ENCODE data around the gene GRIA4. TPM values are rescaled to one million over a fixed set of nuclear protein-coding genes. Genes with fewer than 3 reads are reported as not detected.
A peak's percentile ranks its signal among the peaks of the same experiment; 100 is the strongest.
"Not testable (repeated sequence)": the region's sequence is repeated elsewhere in the genome, so short reads cannot be mapped to it uniquely, and the experiment has no call there.

Gene GRIA4
- total RNA-seq, 1 donor from 2014 or later, result not detected

DNA sequence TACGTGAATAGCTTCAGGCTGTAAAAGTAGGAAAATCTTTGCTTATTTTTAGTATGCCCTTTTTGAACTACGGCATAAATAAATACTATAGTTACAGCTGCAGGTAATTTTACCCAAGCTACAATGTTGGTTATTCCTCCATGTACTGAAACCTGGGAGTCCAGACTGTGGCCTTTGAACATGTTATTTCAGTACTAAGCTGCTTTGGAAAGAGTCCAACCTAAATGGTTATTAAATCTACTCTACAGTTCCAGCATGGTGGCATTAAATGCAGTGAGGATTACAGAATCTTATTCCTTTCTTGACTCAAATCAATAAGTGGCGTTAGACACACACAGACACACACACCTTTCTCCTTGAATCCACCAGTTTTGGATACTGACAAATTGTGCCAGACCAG lies 247.1 kb downstream of the GRIA4 start:
- DNase-seq (ENCODE audit: low spot score) (no peak), ATAC-seq (no peak)

DNA sequence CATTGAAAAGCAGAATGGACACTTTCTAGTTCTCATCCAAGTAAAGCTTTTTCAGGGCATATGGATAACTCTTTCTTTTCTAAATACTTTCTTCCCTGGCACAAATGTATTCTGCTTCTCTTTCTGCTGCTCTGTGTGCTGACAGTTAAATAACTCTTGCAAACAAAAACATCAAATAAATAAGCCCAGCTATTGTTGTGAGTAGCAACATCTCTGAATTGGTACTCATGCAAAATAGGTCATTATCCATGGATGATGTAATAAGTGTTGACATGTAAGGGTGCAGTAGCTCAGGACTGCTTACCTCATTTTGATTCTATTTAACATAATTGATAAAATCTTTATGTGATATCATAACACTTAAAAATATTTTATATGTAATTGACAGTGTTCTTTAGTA lies 247.9 kb downstream of the GRIA4 start:
- DNase-seq (ENCODE audit: low spot score) (no peak), ATAC-seq (no peak)

- DNase-seq (ENCODE audit: low spot score), result no peak
- no peak for ATAC-seq
Observed at GRCh38 chr11:105858841-105859240, 249.0 kb downstream of the GRIA4 start.

DNA sequence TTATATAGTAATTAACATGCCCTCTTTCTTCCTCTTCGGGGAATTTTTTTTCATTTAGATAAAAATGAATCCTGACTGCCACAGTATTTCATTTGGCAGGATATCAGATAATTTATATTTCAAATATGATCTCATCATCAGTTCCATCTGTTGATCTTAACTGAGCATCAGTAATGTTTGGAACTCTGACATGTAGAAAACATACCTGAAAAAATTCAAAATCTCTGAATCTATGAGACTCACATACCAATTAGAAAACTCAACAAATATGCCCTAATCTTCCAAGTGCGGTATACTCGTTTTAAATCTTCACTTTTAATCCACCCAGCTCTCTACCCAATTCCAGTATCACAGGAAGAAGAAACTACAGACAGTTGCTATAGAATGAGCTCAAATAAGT lies 250.2 kb downstream of the GRIA4 start:
- no peak for ATAC-seq
- no peak for DNase-seq (ENCODE audit: low spot score)

DNA sequence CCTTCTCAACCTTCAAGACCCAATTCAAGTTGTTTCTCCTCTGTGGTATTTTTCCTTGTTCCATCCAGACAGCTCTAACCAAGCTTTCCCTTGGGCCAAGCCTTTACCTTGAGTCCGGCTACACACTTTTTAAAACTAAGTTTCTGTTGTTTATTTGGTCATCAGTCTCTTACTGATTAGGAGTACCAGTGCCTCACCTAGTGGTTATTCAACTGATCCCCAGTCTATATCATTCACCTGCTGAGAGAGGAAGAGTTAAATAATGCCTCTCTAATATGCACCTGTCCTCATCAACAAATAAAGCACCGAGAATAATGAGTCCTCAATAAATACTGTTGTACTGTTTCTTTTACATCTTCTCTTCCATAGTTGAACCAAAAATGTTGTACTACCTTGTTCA lies 251.4 kb downstream of the GRIA4 start:
- no peak for ATAC-seq
- DNase-seq (ENCODE audit: low spot score), result no peak

DNA sequence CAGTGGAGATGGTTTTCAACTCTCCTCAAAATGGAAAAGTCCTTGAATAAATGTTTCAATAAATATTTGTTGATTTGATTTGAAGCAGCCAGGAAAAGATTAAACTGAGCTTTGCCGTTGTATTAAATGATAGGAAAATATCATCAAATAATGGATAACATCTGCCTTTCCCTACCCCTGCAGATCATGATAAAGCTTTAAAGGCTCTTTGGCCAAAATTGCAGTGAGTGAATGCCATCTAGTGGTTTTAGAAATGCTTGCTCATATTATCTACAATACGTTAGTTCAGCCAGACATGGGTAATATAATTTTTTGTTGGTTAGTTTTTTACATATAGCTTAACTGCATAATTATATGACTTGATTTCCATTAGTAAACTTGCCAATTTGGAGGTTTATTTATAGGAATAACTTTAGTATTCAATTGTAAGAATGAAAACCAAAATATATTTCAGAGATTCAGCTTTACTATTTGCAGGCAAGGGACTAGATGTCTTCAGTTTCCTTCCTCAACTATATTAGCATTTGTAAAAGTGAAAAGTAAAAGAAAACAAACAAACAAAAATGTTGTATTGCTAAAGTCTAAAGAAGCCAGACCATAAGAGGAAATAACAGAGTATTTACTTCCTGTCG lies 253.0 kb downstream of the GRIA4 start:
- ATAC-seq (peak; percentile 72), DNase-seq (ENCODE audit: low spot score) (no peak)

DNA sequence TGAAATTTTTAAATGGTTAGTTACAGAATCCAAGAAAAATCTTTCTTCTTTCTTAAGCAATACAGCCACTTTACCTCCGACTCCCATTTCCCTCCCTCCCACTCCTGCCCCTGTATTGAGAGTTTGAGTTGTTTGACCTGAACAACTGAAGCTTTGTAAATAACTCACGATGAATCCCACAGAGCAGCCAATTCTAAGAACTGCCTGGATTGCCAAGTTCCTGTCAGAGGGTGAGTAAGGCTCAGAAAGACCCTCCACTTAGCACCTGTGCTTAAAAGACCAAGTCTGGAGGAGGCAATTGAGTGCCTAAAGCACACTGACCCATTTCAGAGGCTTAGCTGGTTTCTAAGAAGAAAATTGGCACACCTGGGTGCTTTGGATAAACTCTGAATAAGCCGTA lies 253.7 kb downstream of the GRIA4 start:
- DNase-seq (ENCODE audit: low spot score), result no peak
- ATAC-seq, result no peak

DNA sequence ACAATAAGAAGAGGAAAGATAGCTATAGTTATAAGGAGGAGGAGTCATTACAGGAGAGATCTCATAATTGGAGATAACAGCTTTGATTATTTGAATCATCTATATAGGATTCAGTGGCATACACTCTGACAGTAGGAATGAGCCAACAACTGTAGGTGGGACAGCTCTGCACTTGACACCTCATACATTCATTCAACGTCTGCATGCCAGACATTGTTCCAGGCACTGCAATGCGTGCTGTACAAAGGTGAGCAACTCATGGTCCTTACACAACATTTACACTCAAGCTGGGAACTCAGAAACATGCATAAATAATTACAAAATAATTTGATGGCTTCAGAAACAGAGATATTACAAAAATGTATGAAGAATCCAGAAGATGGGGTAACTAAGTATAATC lies 257.9 kb downstream of the GRIA4 start:
- no peak for DNase-seq (ENCODE audit: low spot score)
- no peak for ATAC-seq

DNA sequence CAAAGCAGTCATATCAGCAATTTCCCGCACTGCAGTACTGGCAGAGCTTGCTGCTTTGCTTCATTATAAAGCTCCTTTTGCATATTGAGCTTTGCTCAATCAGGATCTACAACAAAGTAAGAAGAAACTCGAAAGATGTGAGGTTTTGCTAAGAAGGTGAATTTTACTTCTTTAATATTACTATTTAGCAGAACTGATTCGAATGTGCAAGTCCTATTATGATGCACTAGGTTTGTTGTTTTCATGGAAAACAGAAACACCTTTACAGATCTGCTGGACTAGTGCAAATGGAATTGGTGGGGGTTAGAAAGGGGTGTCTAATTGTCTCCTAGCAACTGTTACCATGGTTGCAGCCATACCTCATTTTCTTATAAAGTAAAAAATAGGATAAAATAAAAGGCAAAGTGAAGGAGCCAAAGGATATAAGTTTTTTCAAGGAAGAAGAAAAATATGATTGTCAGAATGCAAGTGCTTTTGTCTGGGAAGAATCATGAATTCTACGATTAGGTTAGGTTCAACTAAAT lies 259.0 kb downstream of the GRIA4 start:
- ATAC-seq, result no peak

GRCh38 chr11:105870516-105871113 lies 260.7 kb downstream of the GRIA4 start:
- no peak for ATAC-seq

More for the DNA sequence above, 259.0 kb downstream of the GRIA4 start:
- no peak for DNase-seq (ENCODE audit: low spot score)

GRCh38 chr11:105878510-105878909 lies 268.6 kb downstream of the GRIA4 start:
- ATAC-seq (no peak), DNase-seq (ENCODE audit: low spot score) (no peak)

More at GRCh38 chr11:105870516-105871113, 260.7 kb downstream of the GRIA4 start:
- DNase-seq (ENCODE audit: low spot score), result no peak

DNA sequence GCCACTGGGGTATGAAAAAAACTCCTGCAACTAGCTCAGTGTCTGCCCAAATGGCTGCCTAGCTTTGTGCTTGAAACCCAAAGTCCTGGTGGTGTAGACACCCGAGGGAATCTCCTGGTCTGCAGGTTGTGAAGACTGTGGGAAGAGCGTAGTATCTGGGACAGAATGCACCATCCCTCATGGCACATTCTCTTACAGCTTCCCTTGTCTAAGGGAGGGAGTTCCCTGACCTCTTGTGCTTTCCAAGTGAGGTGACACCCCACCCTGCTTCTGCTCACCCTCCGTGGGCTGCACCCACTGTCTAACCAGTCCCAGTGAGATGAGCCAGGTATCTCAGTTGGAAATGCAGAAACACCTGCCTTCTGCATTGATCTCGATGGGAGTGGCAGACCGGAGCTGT lies 269.1 kb downstream of the GRIA4 start:
- not testable (repeated sequence) for DNase-seq (ENCODE audit: low spot score); ATAC-seq

- DNase-seq (ENCODE audit: low spot score) (no peak), ATAC-seq (no peak)
Observed at GRCh38 chr11:105881027-105881426, 271.2 kb downstream of the GRIA4 start.

DNA sequence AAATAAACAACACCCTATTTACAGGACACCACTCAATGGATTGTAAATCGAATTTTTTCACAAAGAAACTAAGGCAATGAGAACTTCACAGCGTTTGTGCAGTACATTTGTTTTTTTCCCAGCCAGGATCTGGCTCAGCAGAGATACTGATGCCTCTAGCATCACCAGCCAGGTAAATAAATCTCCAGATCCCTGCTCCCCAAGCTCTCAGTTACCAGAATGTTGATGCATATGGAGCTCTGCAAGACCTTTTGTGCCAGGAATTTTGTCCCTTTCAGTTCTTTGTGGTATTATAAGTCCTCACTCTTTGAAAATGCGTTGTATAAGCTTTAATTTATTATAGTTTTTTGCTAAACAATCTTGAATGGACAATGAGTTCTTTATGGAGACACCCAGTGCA lies 274.6 kb downstream of the GRIA4 start:
- no peak for DNase-seq (ENCODE audit: low spot score)

DNA sequence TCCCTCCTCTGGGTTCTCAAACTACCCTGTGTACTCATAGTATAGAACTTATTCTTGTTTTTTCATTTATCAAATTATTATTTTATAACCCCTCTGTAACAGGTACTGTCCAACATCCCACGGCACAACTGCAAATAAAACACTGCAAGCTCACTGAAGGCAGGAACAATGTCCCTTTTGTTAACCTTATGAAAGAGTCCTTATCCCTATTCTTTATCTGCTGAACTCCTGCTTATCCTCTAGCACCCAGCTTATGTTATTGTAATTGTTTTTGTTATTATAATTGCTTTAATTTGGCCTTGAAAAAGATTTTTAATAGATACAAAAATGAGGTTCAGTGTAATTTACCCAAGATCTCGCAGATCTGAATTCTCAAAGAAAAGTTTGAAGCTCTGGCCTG lies 281.8 kb downstream of the GRIA4 start:
- DNase-seq (ENCODE audit: low spot score), result no peak
- ATAC-seq, result no peak

More for the DNA sequence above, 274.6 kb downstream of the GRIA4 start:
- ATAC-seq, result no peak

DNA sequence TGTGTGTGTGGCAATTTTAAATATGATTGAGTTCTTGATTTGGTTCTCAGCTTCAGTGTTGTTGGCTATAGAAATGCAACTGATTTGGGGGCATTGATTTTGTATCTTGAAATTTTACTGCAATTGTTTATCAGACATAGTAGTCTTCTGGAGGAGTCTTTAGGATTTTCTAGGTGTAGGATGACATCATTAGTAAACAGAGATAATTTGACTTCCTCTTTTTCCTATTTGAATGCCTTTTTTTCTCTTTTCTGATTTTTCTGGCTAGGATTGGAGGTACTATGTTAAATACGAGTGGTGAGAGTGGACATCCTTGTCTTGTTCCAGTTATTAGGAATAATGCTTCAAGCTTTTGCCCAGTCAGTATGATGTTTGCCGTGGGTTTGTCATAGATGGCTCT lies 287.3 kb downstream of the GRIA4 start:
- DNase-seq (ENCODE audit: low spot score) (no peak), ATAC-seq (no peak)

DNA sequence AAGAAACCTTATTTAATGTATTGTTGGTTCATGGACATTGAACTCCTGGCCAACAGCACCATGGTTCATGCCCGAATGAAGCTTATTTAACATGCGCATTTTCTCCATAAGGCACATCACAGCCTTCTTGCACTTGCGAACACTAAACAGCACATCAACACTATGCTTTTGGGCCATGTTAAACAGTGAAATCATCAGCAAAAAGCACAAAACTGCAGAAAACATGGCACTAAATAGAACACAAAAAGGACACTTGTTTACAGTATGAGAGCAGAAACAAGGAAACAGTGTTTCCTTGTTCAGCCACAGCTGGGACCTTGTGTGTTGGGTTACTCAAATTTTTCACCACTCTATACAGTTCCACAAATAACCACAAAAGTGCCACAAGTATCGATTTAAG lies 289.9 kb downstream of the GRIA4 start:
- DNase-seq (ENCODE audit: low spot score) (no peak), ATAC-seq (no peak)

DNA sequence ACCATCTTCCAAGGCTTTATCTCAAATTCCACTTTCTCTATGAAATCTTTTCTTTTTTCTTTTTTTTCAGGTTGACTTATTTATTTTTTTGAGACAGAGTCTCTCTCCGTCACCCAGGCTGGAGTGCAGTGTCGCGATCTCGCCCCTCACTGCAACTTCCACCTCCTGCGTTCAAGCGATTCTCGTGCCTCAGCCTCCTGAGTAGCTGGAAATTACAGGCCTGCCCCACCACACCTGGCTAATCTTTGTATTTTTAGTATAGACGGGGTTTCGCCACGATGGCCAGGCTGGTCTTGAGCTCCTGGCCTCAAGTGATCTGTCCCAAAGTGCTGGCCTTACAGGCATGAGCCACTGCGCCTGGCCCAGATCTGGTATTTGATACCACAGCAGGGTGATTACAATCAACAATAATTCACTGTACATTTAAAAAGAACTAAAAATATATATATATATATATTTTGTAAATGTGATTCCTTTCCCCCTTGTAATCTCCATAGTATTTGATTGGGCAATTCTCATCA lies 290.7 kb downstream of the GRIA4 start:
- no peak for DNase-seq (ENCODE audit: low spot score)
- no peak for ATAC-seq

DNA sequence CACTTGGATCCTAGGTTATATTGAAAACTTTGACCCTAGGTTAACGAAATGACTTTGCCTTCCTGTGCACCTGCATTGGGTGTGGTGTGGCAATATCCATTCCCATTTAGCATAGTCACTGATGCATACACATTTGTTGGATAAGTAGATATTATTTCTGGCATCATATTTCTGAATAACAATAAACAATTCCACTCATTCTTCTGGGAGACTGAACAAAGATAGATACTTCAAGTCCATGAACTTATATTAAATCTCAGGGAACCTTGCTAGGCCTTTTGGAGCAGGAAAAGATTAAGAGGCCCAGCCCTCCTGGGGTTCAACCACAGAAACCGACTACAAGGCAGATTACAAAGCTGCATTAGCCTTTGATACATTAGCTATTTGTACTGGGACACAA lies 293.2 kb downstream of the GRIA4 start:
- no peak for ATAC-seq
- no peak for DNase-seq (ENCODE audit: low spot score)

DNA sequence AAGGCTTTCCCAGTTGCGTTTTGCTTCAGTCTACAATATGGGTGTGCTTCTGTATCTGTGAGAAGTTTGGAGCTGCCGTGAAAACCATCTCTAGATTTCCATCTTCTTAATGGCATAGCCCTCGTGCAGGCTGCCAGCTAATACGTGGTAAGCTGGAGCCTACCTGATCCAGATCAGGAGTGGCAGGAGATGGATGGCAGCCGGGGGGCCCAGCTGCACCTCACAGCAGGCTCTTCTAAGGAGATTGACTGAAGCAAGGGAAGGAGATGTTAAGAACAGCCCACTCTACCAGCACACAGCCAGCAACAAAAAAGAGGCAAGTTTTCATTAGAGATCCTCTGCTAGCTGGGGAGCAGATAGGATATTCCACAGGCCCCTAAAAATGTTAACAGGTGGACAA lies 296.6 kb downstream of the GRIA4 start:
- no peak for ATAC-seq
- DNase-seq (ENCODE audit: low spot score), result no peak

- DNase-seq (ENCODE audit: low spot score), result no peak
- no peak for ATAC-seq
Observed at GRCh38 chr11:105907319-105907718, 297.4 kb downstream of the GRIA4 start.

DNA sequence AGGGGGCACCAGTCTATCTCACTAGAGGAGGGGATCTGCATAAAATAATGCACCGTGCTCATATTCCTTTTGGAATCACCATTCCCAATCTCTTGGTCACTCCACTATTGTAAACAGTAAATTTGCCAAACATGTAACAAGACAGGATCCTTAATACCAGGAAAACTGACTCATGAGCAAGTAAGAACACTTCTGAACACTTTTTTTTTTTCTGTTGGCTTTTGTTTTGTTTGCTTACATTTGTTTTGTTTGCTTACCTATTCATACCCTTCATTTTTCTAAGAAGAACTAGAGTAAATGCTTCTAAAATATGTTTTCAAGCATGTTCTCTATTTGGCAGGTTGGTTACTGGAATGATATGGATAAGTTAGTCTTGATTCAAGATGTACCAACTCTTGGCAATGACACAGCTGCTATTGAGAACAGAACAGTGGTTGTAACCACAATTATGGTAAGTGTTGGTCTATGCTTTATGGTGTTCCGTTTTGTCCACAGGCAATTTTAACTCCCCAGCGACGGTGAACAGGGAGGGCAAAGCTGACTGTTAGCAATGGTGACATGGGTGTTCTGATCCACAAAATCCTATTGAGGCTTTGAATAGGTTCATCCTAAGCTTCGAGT lies 300.3 kb downstream of the GRIA4 start:
- ATAC-seq, result no peak
- no peak for DNase-seq (ENCODE audit: low spot score)
